GM19351 (cell line): ENCODE results near the gene BCL2L14.

ENCODE experiments used
- ATAC-seq: cut with Tn5 transposase; IDR thresholded peaks from one replicate; pipeline ENCODE4 v1.9.1; 2021; ENCODE audit warnings: mild to moderate bottlenecking, moderate library complexity; ENCODE audit not compliant: unreplicated experiment

The BCL2L14 gene

GRCh38 chr12:12070674-12071656, at the start of gene BCL2L14:
BCL2L14 (plus strand) TSS chr12:12070939; CDS start chr12:12079306, 8,367 bp downstream.
- peak; percentile 73 for ATAC-seq

GRCh38 chr12:12022306-12022936, 48.3 kb upstream of the BCL2L14 start:
- ATAC-seq: no peak

GRCh38 chr12:12023456-12023855, 47.3 kb upstream of the BCL2L14 start:
- ATAC-seq: no peak

- ATAC-seq: peak; percentile 85
Measured at GRCh38 chr12:12024911-12025682, 45.6 kb upstream of the BCL2L14 start.

- no peak for ATAC-seq
Measured at GRCh38 chr12:12025799-12026386, 44.8 kb upstream of the BCL2L14 start.

- no peak for ATAC-seq
Measured at GRCh38 chr12:12028668-12029402, 41.9 kb upstream of the BCL2L14 start.

- no peak for ATAC-seq
Measured at GRCh38 chr12:12029653-12030052, 41.1 kb upstream of the BCL2L14 start.

GRCh38 chr12:12032260-12032791, 38.4 kb upstream of the BCL2L14 start:
- no peak for ATAC-seq

- ATAC-seq: no peak
Measured at GRCh38 chr12:12032851-12033797, 37.6 kb upstream of the BCL2L14 start.

GRCh38 chr12:12033824-12034223, 36.9 kb upstream of the BCL2L14 start:
- no peak for ATAC-seq

- no peak for ATAC-seq
Measured at GRCh38 chr12:12034344-12034743, 36.4 kb upstream of the BCL2L14 start.

GRCh38 chr12:12035229-12035628, 35.5 kb upstream of the BCL2L14 start:
- ATAC-seq: no peak

GRCh38 chr12:12036901-12037300, 33.8 kb upstream of the BCL2L14 start:
- no peak for ATAC-seq

GRCh38 chr12:12039897-12040296, 30.8 kb upstream of the BCL2L14 start:
- ATAC-seq: no peak

GRCh38 chr12:12046401-12046800, 24.3 kb upstream of the BCL2L14 start:
- ATAC-seq: no peak

GRCh38 chr12:12047682-12048081, 23.1 kb upstream of the BCL2L14 start:
- no peak for ATAC-seq

GRCh38 chr12:12048266-12048665, 22.5 kb upstream of the BCL2L14 start:
- ATAC-seq: no peak

GRCh38 chr12:12048714-12049113, 22.0 kb upstream of the BCL2L14 start:
- no peak for ATAC-seq

- no peak for ATAC-seq
Measured at GRCh38 chr12:12051668-12052067, 19.1 kb upstream of the BCL2L14 start.
